Measurements from ENCODE around the gene NSFL1C.
A peak's percentile ranks its signal among the peaks of the same experiment; 100 is the strongest.

Gene NSFL1C

GRCh38 chr20:1420066-1420465 lies 46.6 kb downstream of the NSFL1C start:
- no peak for DNase-seq (ENCODE audit: low read depth)
- TF ChIP-seq CTCF (IDR thresholded peaks at IDR 0.05; ENCODE audit: control insufficient read depth, extremely low read depth, insufficient read depth), result no peak
- no peak overlapping the region for H3K4me3 ChIP-seq (ENCODE audit: low read depth, low read length)

GRCh38 chr20:1418350-1418749 lies 48.3 kb downstream of the NSFL1C start:
- no peak overlapping the region for H3K4me3 ChIP-seq (ENCODE audit: low read depth, low read length)
- DNase-seq (ENCODE audit: low read depth), result no peak
- TF ChIP-seq CTCF (IDR thresholded peaks at IDR 0.05; ENCODE audit: control insufficient read depth, extremely low read depth, insufficient read depth), result no peak

GRCh38 chr20:1417790-1418189 lies 48.9 kb downstream of the NSFL1C start:
- TF ChIP-seq CTCF (IDR thresholded peaks at IDR 0.05; ENCODE audit: control insufficient read depth, extremely low read depth, insufficient read depth), result no peak
- DNase-seq (ENCODE audit: low read depth), result no peak
- no peak overlapping the region for H3K4me3 ChIP-seq (ENCODE audit: low read depth, low read length)

GRCh38 chr20:1417273-1417672 lies 49.4 kb downstream of the NSFL1C start:
- H3K4me3 ChIP-seq (ENCODE audit: low read depth, low read length), result no peak overlapping the region
- TF ChIP-seq CTCF (IDR thresholded peaks at IDR 0.05; ENCODE audit: control insufficient read depth, extremely low read depth, insufficient read depth), result no peak
- DNase-seq (ENCODE audit: low read depth), result no peak

- no peak for DNase-seq (ENCODE audit: low read depth)
- no peak overlapping the region for H3K4me3 ChIP-seq (ENCODE audit: low read depth, low read length)
- TF ChIP-seq CTCF (IDR thresholded peaks at IDR 0.05; ENCODE audit: control insufficient read depth, extremely low read depth, insufficient read depth), result no peak
Measured at GRCh38 chr20:1415667-1416468, 50.8 kb downstream of the NSFL1C start.

- TF ChIP-seq CTCF (IDR thresholded peaks at IDR 0.05; ENCODE audit: control insufficient read depth, extremely low read depth, insufficient read depth), result no peak
- DNase-seq (ENCODE audit: low read depth), result peak; percentile 77
- H3K4me3 ChIP-seq (ENCODE audit: low read depth, low read length), result no peak overlapping the region
Measured at GRCh38 chr20:1414982-1415381, 51.7 kb downstream of the NSFL1C start.

- TF ChIP-seq CTCF (IDR thresholded peaks at IDR 0.05; ENCODE audit: control insufficient read depth, extremely low read depth, insufficient read depth), result no peak
- no peak for DNase-seq (ENCODE audit: low read depth)
Measured at GRCh38 chr20:1405801-1406200, 60.8 kb downstream of the NSFL1C start.

More at GRCh38 chr20:1405801-1406200, 60.8 kb downstream of the NSFL1C start:
- H3K4me3 ChIP-seq (ENCODE audit: low read depth, low read length), result no peak overlapping the region
